Measurements from ENCODE around the gene DENND4A. TPM values are rescaled to one million over a fixed set of nuclear protein-coding genes. Genes with fewer than 3 reads are reported as not detected.

Gene DENND4A
- total and polyA plus RNA-seq, 2 donors (not counting 1 experiment from before 2014, with no cell fraction given): 24.4 to 103 TPM

DNA sequence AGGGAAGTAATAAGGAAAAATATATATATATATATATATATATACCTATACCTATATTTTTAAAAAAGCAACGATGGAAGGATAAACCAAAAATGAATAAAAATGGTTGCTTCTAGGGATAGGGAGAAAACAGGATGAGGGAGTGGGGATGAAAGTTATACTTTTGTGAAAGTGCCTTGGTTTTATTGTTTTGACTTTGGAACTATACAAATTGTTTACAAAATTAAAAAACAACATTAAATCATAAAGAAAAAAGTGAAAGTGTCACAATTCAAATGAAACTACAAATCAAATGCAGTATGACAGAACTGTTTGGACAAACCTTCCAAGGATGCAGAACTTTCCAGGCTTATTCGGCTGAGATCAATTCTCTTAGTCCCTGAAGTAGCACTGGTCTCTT, 116.0 kb downstream of the DENND4A start:
- no CpG with 5 or more reads among the region's 2 CpGs for WGBS (ENCODE audit: insufficient coverage)
- Histone ChIP-seq H3K9me3 (ENCODE audit: control extremely low read depth in 1 of 3, control insufficient read depth in 2 of 3, insufficient read depth in 1 of 3, low read length in 2 of 3) (no peaks in the 10 kb centered on the region), H3K4me3 (ENCODE audit: control extremely low read depth in 1 of 5, extremely low read depth in 1 of 5, insufficient read depth in 1 of 5, low read depth in 2 of 5, low read length in 4 of 5) (no peak overlapping the region), H3K36me3 (replicated peaks in 1 of 2; ENCODE audit: control extremely low read depth in 1 of 2, control insufficient read depth in 1 of 2, extremely low read depth in 1 of 2, insufficient read depth in 2 of 2, low read length in 1 of 2) (peaks cover 5 to 44% of the 10 kb centered on the region in 2 experiments), H3K4me1 (ENCODE audit: control insufficient read depth in 2 of 2, insufficient read depth in 2 of 2, low read length in 2 of 2) (no peaks in the 10 kb centered on the region), H3K27me3 (replicated peaks in 1 of 4; ENCODE audit: control extremely low read depth in 1 of 4, control insufficient read depth in 3 of 4, insufficient read depth in 4 of 4, low read length in 3 of 4) (no peaks in the 10 kb centered on the region), H4K20me1 (ENCODE audit: control insufficient read depth, insufficient read depth, low read length, poor library complexity, severe bottlenecking) (no peaks in the 10 kb centered on the region), H3K9ac (ENCODE audit: low read length) (no peak overlapping the region), H3K79me2 (ENCODE audit: control insufficient read depth, insufficient read depth, low read length) (no peaks in the 10 kb centered on the region), H3K4me2 (replicated peaks; ENCODE audit: low read depth, low read length, poor library complexity, severe bottlenecking) (no peak overlapping the region), H3K27ac (ENCODE audit: low read length in 2 of 2) (no peak overlapping the region), H2AFZ (ENCODE audit: insufficient read depth, low read depth, low read length, poor library complexity, severe bottlenecking) (no peak overlapping the region)
- Mint-ChIP-seq H3K27me3 (no peaks in the 10 kb centered on the region), H3K9me3 (ENCODE audit: insufficient read depth) (no peaks in the 10 kb centered on the region), H3K4me1 (no peaks in the 10 kb centered on the region), H3K4me3 (no peak overlapping the region), H3K27ac (no peak overlapping the region)
- CTCF ChIA-PET: no interaction called here
- TF ChIP-seq, protein P1, sequence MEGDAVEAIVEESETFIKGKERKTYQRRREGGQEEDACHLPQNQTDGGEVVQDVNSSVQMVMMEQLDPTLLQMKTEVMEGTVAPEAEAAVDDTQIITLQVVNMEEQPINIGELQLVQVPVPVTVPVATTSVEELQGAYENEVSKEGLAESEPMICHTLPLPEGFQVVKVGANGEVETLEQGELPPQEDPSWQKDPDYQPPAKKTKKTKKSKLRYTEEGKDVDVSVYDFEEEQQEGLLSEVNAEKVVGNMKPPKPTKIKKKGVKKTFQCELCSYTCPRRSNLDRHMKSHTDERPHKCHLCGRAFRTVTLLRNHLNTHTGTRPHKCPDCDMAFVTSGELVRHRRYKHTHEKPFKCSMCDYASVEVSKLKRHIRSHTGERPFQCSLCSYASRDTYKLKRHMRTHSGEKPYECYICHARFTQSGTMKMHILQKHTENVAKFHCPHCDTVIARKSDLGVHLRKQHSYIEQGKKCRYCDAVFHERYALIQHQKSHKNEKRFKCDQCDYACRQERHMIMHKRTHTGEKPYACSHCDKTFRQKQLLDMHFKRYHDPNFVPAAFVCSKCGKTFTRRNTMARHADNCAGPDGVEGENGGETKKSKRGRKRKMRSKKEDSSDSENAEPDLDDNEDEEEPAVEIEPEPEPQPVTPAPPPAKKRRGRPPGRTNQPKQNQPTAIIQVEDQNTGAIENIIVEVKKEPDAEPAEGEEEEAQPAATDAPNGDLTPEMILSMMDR (IDR thresholded peaks at IDR 0.05): no peak
- no peak for TF ChIP-seq EZH2 (IDR thresholded peaks at IDR 0.05; ENCODE audit: borderline replicate concordance, insufficient read depth, low read depth, low read length, poor library complexity, severe bottlenecking)
- ATAC-seq (ENCODE audit: low read depth) (no peak), DNase-seq (no peak)
- intact Hi-C loops (cut with micrococcal nuclease): no loop called here
- POLR2A ChIA-PET: no interaction called here

DNA sequence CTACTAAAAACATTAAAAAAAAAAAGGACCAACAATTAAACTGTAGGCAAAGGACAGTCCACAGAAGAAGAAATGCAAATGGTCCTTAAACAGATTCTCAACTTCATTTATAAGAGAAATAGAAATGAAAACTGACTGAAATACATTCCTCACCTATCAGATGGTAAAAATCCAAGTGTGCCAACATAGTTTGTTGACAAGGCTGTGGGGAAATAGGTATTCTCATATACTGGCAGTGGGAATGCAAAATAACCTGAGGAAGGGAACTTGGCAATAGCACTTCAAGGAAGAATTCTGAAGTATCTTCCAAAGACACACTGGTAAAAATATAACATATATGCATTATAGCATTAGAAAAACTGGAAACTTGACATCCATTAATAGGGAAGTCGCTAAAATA, 116.5 kb downstream of the DENND4A start:
- no peak overlapping the region for H3K27ac Mint-ChIP-seq
- ChIA-PET CTCF (interaction anchor here (1.5 kb wide), 1 partner anchor 151 kb away, joined by 4 read pairs; no protein-coding TSS in a partner anchor), POLR2A (no interaction called here)
- no peaks in the 10 kb centered on the region for H3K9me3 Mint-ChIP-seq (ENCODE audit: insufficient read depth)
- Histone ChIP-seq H3K4me3 (ENCODE audit: control extremely low read depth in 1 of 5, extremely low read depth in 1 of 5, insufficient read depth in 1 of 5, low read depth in 2 of 5, low read length in 4 of 5) (no peak overlapping the region), H3K4me1 (ENCODE audit: control insufficient read depth in 2 of 2, insufficient read depth in 2 of 2, low read length in 2 of 2) (no peaks in the 10 kb centered on the region), H3K9ac (ENCODE audit: low read length) (no peak overlapping the region), H3K79me2 (ENCODE audit: control insufficient read depth, insufficient read depth, low read length) (no peaks in the 10 kb centered on the region), H2AFZ (ENCODE audit: insufficient read depth, low read depth, low read length, poor library complexity, severe bottlenecking) (no peak overlapping the region), H3K27ac (ENCODE audit: low read length in 2 of 2) (peak overlapping the region in 1 of 2 donors; percentile 8), H3K36me3 (replicated peaks in 1 of 2; ENCODE audit: control extremely low read depth in 1 of 2, control insufficient read depth in 1 of 2, extremely low read depth in 1 of 2, insufficient read depth in 2 of 2, low read length in 1 of 2) (peaks cover 9 to 50% of the 10 kb centered on the region in 2 experiments), H3K9me3 (ENCODE audit: control extremely low read depth in 1 of 3, control insufficient read depth in 2 of 3, insufficient read depth in 1 of 3, low read length in 2 of 3) (no peaks in the 10 kb centered on the region), H3K27me3 (replicated peaks in 1 of 4; ENCODE audit: control extremely low read depth in 1 of 4, control insufficient read depth in 3 of 4, insufficient read depth in 4 of 4, low read length in 3 of 4) (no peaks in the 10 kb centered on the region), H3K4me2 (replicated peaks; ENCODE audit: low read depth, low read length, poor library complexity, severe bottlenecking) (no peak overlapping the region), H4K20me1 (ENCODE audit: control insufficient read depth, insufficient read depth, low read length, poor library complexity, severe bottlenecking) (no peaks in the 10 kb centered on the region)
- no peaks in the 10 kb centered on the region for H3K4me1 Mint-ChIP-seq
- intact Hi-C loops (cut with micrococcal nuclease): no loop called here
- no peak for ATAC-seq (ENCODE audit: low read depth)
- no peak for DNase-seq
- H3K27me3 Mint-ChIP-seq: no peaks in the 10 kb centered on the region
- TF ChIP-seq EZH2 (IDR thresholded peaks at IDR 0.05; ENCODE audit: borderline replicate concordance, insufficient read depth, low read depth, low read length, poor library complexity, severe bottlenecking): no peak
- TF ChIP-seq, protein P1 (IDR thresholded peaks at IDR 0.05): no peak
- H3K4me3 Mint-ChIP-seq: no peak overlapping the region
- WGBS (ENCODE audit: insufficient coverage): no CpG with 5 or more reads among the region's 1 CpG
